DND-41 (cell line): ENCODE measurements around the gene YARS2.

Experiments
- CTCF ChIP-seq: IDR thresholded peaks from 2 replicates; pipeline ENCODE4 v1.5.1; 2012; ENCODE audit warnings: borderline replicate concordance, low read length, moderate library complexity, mild to moderate bottlenecking; ENCODE audit not compliant: poor library complexity, severe bottlenecking; ENCODE audit errors: extremely low read depth
- EZH2 ChIP-seq: IDR thresholded peaks from 3 replicates; pipeline ENCODE4 v1.6.1; 2012; ENCODE audit warnings: borderline replicate concordance, low read depth, mild to moderate bottlenecking, moderate library complexity, low read length, inconsistent platforms; ENCODE audit not compliant: severe bottlenecking

- TF ChIP-seq CTCF (no peak), EZH2 (no peak)
Measured at GRCh38 chr12:32702946-32703345, 52.8 kb downstream of the YARS2 start.
